Measurements from ENCODE around the gene TAF1C.

TAF1C gene

DNA sequence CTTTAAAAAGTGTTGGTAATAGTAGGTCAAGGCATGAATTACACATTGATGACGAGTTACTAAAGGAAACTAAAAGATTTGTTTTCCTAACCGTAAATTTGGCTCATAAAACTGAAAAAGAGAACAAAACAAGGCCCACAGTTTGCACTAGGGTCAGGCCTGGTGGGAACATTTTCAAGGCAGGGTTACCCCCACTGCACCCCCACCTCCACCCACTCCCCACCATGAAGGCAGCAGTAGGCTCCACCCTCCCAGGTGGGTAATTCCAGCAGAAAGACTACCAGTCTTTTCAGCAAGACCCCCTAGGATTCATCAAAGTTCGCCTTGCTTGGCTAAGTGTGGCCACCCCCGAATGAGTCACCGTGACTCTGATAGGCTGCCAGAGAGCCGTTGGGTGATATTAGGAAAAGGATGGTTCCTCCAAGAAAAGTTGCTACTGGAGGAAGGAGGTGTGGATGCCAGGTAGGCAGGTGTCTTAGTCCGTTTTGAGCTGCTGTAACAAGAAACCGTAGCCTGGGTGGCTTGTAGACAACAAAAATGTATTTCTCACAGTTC lies 33.1 kb downstream of the TAF1C start:
- no peak for DNase-seq

DNA sequence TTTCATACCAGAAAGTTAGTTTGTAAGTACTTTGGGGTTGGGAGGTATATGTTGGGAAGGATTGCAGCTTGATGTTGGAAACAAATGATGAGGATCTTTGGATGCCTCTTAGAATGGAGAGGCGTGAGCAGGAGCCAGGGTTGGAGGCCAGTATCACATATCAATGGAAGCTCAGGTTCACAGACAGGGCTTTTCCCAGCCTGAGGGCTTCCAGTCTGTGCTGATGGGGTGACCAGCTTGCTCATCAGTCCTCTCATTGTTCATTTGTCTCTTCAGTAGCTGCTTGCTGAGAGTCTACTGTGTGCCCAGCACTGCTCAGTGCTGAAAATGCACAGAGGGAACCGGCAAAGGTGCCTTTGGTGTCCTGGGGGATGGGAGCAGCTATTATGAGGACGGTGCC lies 35.9 kb downstream of the TAF1C start:
- DNase-seq = no peak

DNA sequence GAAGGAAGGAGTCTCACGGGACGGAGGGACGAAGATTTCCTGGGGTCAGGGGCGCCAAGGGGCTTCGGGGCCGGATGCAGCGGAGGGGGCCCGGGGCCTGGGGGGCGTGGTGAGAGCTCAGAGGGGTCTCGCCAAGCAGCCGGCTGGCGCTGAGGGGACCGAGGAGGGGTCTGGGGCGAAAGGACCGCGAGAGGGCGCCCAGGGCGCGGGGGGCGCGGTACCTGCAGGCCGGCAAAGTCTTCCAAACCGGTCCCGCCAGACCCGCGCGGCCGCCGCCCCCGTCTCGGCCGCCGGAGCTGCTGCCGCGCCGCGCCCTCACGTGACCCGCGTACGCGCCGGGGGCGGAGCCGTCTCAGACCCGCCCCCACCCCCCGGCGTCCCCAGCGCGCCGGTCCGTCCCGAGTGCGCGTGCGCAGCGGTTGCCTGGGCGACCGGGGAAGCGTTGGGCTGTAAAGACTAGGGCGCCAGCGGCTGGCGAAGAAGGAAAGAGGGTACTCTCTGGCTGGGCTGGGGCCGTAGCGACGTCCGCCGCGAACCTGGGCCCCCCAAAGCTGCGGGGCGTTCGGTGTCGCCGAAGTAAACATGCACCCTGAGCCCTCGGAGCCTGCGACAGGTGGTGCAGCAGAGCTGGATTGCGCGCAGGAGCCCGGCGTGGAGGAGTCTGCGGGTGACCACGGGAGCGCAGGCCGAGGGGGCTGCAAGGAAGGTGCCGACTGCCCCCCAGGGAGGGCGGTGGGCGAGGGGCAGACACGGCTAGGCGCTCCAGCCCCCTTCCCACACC lies 41.8 kb downstream of the TAF1C start, which contains the start of the genes DNAAF1 and HSDL1:
Gene DNAAF1 (plus strand): TSS at position 450 of the 781 bp plus-strand sequence. CDS start 133 bp downstream, at position 583.
Gene HSDL1 (minus strand): TSS at position 319 of the 781 bp plus-strand sequence. CDS start 13,856 bp downstream, outside the sequence.
- peak; percentile 88 for DNase-seq

DNA sequence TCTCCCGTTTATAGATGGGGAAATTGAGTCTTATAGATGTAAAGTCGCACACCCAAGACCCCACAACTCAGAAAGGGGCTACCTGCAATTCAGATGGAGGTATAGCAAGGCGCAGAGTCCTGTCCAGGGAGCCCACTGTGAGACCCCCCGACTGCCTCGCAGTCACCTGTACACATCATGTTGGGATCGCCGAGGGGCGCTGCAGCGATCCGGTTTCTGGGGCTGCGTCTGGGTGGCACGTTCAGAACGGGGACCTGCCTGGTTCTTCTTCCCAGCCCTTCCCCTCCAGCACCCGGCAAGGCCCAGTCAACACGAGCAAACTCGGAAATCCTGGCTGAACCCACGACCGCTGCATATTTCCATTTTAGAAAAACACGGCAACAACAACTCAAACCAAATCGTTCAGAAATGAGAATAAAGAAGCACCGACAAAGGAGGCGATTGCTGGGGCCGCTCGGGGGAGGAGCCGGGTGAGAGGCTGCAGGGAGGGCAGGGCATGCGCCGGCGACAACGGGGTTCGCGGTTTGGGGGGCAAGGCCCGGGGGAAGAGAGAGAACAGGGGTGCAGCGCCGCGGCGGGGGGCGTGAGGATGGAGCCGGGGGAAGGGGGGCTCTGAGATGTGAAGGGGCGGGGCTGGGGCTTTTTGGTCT lies 42.5 kb downstream of the TAF1C start:
- peak; percentile 12 for DNase-seq

DNA sequence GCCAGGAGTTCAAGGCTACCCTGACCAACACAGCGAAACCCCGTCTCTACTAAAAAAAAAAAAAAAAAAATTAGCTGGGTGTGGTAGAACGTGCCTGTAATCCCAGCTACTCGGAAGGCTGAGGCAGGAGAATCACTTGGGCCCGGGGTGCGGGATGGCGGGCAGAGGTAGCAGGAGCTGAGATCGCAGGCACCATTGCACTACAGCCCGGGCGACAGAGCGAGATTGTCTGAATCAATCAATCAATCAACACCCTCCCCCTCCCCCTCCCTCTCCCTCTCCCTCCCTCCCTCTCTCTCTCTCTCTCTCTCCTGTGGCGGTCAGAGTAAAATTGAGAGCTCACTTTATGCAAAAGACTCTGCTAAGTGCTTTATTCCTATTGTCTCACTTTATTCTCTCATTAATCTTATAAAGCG lies 43.1 kb downstream of the TAF1C start:
- DNase-seq = no peak

DNA sequence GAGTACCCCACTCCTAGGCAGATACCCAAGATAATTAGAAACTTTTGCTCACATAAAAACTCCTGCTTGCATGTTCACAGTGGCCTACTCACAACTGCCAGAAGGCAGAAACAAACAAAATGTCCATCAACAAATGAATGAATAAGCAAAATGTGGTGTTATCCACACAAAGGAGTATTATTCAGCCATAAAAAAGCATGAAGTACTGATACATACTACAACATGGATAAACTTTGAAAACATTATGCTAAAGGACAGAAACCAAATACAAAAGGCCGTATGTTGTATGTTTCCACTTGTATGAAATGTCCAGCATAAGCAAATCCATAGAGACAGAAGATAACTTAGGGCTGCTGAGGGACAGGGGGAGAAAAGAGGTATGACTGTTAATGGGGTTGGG lies 43.8 kb downstream of the TAF1C start:
- no peak for DNase-seq

DNA sequence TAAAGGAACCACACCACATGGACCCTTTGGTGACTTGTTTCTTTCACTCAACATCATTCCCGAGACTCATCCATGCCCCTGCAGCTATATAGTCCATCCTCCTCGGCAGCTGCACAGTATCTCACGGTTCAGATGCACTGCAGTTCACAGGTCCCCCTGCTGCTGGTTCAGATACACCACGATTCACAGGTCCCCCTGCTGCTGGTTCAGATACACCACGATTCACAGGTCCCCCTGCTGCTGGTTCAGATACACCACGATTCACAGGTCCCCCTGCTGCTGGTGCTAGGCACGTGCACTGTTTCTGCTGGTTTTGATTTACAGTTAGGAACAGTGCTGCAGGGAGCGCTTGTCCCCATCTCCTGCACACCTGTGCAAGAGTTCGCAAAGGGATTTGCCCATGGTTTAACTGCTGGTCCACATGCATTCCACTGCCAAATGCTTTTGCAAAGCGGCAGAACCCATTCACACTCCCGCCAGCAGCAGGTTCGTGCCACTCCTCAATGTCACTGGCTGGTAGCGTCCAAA lies 45.6 kb downstream of the TAF1C start:
- DNase-seq = peak; percentile 17

DNA sequence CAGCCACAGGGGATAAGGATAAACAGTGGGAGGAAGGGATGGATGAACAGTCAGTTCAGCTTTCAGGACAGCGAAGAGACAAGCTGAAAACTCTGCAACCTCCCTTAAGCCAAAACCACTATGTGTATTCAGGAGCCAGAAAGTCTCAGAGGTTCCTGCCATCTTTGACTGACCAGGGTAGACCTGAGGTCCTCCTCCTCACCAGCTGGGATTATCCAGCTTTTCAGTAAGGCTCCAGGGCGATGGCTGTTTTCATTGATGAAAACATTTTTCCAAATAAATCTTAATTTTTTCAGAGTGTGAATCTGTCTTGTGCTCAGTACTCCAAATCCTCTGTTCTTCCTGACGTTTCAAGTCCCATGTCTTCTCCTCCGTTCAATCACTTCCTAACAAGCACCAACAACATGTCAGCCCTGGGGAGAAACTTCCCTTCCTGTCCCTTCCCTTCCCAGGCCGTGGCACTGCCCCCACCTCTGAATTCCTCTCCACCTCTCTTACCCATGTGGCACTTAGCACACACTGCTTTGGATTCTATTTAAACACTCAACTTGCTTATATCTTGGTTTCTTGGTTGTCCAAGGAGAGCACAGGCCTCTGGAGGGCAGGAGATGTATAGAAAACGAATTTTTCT lies 47.1 kb downstream of the TAF1C start:
- no peak for DNase-seq

DNA sequence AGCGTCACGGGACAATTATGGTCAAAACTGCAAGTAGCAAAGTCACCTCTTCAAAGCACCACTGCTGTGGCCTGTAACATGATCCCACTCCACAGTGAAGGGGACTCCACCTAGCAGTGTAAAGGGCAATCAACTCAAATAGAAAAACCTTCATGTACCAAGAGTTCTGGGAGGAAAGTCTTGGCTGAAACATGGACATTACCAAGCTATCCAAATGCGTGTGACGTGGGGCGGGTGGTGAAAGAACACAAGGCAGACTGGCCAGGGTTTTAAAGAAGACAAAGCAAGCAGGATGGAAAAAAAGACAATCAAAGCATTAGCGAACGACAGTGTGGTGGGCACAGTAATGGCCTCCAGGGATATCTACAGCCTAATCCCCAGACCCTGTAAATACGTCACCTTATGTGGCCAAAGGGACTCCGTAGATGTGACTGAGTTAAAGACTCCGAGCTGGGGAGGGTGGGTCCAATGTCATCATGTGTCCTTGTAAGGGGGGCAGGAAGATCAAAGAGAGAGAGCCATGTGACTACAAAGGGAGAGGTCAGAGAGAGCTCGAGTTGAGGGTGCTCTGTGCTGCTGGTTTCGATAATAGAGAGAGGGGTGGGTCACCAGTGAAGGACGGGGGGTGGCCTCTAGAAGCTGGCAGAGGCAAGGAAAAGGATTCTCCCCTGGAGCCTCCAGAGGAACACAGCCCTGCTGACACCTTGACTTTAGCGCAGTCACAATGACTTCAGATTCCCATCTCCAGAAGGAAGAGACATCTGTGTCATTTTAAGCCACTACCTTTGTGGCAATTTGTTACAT lies 47.8 kb downstream of the TAF1C start:
- peak; percentile 17 for DNase-seq

DNA sequence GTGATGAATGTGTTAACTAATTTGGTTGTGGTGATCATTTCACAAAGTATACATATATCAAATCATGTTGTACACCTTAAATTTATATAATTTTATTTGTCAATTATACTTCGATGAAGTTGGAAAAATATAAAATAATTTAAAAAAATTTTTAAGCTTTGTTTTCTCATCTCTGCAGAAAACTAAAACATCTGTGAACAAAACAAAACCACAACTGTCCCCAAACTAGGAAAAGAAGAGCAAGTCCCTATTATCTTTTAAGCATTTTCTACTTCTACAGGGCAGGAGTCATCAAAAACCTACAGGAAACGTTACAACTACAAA lies 48.4 kb downstream of the TAF1C start:
- no peak for DNase-seq

DNA sequence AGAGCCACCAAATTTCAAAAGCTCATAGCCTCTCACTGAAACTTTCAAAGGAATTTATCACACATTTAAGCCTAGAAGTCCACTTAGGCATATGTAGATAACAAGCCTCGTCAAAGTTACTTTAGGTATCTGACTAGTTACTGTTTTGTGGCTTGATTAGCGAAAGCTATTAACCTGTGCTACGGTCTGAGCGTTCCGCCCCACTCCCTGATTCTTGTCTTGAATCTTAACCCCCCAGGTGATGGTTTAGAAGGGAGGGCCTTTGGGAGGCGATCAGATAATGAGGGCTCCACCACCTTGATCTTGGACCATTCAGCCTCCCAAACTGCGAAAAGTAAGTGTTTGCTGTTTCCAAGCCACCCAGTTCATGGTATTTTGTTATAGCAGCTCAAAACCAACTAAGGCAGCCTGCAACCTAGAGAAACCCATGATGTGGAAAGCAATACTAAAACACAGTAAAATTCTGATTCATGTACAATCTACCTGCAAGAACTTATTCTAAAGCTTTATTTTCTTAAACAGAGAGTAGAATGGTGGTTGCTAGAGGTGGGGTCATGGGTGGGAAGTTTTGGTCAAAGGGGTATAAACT lies 49.0 kb downstream of the TAF1C start:
- DNase-seq = no peak

DNA sequence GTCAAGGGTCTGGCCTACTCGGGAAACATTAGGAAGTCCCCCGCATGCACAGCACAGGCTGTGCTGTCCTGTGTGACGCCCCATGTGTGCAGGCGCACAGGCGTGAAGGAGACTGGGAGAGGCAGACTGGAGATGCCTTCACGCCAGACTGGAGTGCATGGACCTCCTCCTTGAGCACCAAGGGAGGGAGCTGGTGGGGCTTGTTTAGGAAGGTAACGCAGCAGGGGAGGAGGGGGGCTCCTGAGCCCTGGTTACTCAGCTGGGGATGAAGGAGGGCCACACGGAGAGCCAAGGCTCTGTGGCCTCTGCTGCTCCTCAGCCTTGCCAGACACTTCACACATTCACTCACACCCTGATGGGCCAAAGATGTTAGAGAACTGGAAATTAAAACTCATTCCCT lies 49.6 kb downstream of the TAF1C start:
- DNase-seq = no peak

DNA sequence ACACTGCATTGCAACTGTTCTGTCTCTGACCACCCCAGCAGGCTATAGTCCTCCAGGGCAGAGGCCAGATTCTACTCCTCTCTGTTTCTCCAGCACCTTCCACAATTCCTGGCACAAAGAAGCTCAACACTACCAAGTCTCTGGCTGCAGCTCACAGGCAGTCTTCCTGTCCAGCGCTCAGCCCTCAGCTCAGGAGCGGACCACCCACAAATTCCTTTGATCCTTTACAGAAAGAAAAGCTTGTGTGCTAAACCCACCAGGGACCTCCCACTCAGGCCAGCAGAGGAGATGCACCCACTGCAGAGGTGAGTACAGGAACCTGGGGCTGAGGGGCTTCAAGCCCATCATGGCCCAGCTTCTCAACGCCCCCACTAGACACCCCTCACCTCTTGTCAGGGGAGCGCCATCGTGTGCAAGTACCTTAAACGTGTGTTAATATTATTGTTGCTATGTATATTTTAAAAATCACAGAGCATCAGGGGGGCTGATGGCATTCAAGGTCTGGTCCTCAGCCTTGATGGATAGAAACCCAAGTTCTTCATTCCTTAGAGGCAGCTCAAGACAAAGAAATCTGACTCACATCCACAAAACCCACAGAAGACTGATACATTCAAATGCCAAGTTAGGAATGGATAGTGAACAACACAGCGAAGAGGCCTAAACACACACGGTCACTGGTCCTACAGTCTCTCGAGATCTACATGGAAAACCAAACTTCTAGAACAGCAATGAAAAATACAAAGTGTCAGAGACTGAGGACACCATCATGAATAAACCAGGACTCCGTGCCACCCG lies 50.3 kb downstream of the TAF1C start:
- DNase-seq = no peak

DNA sequence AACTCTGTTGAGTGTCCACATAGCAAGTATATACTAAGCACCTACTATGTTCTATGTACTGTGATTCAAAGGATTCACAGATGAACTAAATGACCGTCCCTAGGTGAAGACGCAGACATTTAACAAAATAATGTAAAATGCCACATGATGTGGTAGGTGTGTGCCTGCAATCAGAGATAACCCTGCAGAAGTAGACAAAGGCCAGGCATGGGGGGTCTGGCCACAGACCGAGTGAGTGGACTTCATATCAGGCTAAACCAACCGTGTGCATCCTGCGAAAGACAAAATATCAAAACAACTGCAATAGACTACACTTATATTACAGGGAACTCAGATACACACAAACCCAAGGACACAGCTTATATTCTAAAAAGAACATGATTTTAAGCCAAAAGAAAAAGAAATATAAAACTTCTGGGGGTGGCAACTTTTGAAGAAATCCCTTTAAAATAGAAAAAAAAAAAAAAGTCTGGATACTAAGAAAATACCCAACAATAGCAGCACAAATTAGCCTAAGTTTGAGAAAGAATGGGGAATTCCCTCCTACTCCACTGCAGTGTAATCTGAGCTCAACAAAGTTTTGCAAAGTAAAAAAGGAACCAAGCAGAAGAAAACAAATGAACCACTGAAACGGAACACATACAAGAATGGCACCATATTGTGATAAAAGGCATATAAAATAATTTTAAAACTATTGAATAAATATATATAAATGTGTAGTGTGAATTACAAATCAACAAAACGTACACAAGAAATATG lies 54.2 kb downstream of the TAF1C start:
- DNase-seq = no peak

DNA sequence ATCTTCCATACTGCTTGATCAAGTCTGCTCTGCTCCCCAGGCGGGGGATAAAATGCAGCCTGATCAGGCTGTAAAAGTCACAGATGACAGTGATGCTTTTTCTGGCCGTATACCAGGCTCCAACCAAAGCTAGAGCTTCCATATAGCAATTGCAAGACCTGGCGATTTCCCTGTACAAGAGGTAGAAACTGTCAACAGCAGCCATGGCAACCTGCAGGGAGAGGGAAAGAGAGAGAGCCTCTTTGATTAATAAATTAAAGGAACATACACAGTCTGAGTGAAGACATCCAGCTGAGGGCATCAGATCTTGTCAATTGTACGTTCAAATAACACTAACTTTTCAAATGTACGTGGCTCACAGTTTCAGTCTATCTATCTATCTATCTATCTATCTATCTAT lies 55.7 kb downstream of the TAF1C start:
- no peak for DNase-seq
